HG03060 (cell line): Measurements from ENCODE around the gene STRA8.
"Not testable (repeated sequence)": the region's sequence is repeated elsewhere in the genome, so short reads cannot be mapped to it uniquely, and the experiment has no call there.

Source experiments
- ATAC-seq: cut with Tn5 transposase; IDR thresholded peaks from one replicate; pipeline ENCODE4 v1.9.1; 2021; ENCODE audit warnings: low read depth, moderate number of reproducible peaks; ENCODE audit not compliant: unreplicated experiment

Gene STRA8

DNA sequence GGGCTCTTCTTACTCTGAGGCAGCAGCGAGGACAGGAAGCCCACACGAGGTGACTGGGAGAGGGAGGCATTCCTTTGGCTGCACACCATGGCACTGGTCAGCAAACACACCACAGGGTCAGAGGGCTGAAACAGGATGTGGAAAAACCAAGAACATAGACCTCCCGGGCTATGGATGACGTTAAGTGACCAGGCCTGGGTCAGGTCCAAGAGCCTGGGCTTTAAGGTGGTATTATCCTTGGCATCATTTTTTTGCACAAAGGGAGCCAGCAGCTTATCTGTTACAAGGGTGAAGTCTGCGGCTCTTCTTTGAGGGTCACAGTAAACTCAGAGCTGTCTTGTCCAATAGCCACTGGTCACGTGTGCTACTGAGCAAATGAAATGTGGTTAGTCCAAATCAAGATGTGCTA lies 29.3 kb upstream of the STRA8 start:
- no peak for ATAC-seq

DNA sequence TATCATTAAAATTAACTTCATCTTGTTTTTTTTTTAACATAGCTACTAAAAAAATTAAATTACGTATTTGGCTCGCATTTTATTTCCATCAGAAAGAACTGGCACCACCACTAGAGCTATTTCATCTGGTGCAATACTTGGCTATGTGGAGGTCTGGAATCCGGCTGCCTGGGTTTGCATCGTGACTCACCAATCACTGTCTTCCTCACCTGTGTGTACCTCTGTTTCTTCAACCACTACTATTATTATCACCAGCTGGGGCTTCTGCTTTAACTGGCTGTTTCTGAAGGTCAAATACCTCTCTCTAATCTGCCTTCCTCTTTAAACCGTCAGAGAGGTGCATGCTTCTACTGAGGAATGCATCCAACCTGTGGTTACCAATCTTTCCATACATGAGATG lies 28.8 kb upstream of the STRA8 start:
- ATAC-seq, result no peak

DNA sequence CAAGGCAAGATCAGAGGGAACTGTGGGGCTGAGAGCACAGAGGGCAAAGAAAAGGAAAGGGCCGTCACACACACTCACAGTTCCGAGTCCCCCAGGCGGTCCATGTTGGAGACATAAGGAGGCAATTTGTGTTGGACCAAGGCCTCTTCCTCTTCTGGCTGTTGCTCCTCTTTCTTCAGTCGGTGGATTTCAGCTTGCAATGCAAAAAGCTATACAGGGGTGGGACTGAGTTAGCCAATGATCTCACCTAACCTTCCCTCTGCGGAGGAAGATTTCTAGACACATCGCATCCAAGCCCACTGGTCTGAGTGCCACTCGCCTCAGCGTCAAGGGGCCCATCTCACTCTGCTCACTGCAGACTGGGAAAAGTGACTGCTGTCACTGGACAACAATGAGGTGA lies 27.8 kb upstream of the STRA8 start:
- no peak for ATAC-seq

DNA sequence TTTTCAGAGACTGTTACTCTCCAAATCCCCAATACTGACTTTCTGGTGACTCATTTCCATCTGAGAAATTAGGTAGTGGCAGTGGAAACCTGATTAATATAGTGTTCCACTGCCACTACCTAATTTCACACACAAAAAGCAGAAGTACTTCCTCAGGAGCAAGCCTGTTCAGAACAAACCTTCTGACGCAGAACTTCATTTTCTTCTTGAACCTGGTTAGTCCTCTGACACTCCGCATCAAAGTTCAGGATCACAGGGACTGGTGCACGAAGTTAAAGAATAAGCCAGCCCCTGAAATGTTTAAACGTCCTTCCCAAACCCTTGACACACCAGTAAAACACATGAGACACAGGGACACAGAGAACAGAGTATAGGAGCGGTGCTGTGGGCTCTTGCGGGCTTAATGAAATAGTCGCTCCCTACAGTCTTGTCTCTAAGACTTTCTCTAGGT lies 26.7 kb upstream of the STRA8 start:
- peak; percentile 36 for ATAC-seq

DNA sequence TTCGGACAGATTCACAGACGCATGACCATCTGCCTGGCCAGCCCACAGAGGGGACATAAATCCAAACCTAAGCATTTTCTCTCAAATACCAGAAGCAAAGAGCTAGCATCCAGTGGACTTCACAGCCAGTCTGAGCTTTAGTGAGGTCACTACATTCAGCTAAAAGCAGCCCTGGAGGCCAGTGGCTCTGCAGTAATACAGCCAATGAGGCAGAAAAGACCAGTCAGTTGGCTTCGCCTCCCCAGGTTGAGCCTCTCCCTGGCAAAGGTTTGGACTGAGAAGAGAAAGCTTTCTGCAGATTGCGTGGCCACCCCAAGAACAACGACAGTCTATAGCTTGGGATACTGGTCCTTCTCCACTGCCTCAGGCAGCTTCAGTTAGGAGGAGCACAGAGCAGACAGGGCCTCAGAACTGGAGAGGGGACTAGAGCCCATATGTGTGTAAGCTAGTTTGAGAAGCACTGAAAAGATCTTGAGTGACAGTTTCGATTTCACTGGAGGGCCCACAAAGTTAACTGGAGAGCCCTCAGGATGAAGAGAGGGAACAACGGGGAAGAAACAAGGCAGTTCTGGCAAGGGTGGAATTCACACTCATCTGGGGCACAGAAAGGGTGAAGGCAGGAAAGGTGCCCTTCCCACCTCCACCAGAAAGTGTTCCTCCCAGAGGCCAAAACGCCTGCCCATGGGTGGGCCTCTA lies 26.1 kb upstream of the STRA8 start:
- no peak for ATAC-seq

DNA sequence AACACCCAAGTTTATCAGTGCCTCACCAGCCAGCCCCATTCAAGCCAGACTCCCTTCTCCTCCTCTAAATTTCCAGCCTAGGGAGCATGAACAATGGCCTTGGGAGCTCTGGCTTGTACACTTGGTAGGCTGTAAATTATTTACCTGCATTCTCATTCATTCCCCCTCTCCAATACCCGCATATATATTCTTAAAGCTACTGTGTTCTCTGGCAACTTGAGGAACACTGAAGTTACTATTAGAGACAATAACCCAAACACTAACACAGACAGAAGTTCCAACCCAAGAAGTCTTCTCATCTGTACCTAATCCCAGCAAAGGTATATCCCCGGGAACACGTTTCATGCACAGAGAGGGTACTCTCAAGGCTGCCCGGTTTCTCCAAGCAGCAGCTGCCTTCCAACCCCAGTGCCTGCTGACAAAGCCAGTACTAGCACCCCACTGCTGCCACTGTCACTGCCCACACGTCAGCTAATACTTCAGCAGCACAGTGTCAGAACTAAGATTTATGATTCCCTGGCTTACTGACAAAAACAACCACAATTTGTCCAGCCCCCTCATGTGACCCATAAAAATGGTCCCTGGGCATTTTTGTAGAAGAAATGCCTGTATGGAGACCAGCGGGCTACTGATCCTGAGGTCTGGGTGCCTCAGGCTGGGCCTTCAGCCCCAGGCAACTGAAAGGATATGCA lies 25.4 kb upstream of the STRA8 start:
- ATAC-seq, result no peak

DNA sequence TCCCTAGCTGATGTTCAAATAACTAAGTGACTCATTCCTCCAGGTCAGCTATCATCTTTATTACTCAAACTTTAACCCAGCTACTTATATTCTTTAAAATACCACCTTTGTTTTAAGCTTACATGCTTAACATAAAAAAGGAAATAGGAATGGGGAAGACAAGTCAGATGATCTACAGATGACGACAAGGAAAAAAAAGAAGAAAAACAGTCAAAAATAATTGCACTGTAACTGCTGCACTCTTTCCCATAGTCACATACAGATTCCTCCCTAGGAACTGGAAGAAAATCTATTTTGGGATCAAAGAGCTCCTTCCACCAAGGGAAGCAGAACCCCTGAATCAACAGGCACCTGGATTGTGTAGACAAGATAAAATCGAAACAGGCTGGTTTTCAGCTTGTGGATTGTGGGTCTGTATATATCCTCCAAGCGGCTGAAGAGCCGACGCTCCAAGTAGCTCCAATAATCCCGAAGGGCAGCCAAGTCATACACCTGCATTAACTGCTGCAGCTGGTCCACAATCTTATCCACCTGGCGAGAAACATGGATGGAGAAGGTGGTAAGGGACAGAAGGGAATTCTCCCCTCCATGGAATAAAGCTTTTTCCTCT lies 24.3 kb upstream of the STRA8 start:
- no peak for ATAC-seq

DNA sequence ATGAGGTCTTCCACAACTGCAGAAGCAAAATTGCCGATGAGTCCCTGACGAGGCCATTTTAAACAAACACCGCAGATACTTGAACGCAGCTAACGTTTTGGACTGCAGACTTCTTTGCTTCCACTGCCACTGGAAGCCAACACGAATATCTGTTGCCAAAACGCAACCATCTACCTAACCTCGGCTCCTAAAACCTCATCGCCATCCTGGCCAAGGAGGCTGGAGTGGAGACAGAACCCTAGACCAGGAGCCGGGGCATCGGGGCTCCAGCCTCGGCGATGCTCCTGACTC lies 22.8 kb upstream of the STRA8 start:
- ATAC-seq, result no peak

DNA sequence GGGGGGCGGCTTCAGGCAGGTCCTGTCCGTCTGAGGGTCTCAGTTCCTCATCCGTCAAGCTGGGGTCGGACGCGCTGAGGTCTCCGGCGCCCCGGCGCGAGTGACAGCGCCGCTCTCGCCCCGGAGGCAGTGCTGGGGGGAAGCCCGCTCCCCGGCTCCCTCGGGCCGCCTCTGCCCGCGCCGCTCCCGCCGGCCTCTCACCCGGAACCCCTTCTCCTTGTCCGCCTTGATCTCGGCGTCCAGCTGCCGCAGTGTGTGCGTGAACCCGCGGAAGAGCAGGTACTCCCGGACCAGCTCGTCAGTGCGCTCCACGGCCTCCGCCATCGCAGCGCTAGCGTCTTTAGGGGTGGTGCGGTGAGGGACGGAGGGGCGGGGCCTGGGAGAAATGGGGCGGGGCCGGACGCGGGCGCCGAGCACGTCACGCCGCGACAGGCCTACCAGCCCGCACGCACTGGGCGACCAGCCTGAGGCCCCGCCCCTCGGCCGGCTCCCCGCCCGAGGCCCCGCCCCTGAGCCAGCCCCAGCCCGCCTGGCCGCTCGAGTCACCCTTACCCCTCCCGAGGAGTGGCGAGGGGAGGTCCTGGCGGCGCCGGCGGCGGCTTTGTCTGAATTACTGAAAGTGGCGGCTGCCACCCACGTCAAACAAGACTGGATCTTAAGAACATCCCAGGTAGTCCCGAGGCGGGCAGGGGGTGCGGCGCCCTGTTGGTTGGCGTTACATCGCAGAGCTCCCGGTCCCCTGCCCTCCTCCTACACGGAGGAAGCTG lies 22.3 kb upstream of the STRA8 start, which contains the start of gene WDR91:
WDR91 (minus strand) TSS at position 348 of the 767 bp plus-strand sequence; CDS start at position 324, 24 bp downstream.
- ATAC-seq, result peak; percentile 32

DNA sequence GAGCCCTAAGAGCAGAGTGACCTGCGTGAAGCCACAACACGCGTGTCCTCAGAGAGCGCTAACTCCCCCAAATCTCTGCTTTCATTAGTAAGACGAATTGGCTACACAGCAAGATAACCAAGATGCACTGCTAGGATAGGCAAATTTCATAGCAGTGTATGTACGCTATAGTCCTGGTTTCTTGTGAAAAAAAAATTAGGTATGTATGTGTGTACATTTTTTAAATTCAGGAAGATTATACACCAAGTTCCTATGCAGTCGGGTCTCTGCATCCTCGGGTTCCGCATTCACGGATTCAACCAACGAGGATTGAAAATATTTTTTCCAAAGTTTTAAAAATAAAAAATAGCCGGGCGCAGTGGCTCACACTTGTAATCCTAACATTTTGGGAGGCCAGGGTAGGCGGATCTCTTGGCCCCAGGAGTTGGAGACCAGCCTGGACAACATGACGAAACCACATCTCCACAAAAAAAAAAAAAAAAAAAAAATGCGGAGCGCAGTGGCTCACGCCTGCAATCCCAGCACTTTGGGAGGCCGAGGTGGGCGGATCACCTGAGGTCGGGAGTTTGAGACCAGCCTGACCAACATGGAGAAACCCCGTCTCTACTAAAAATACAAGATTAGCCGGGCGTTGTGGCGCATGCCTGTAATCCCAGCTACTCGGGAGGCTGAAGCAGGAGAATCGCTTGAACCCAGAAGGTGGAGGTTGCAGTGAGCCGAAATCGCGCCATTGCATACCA lies 21.5 kb upstream of the STRA8 start:
- not testable (repeated sequence) for ATAC-seq

DNA sequence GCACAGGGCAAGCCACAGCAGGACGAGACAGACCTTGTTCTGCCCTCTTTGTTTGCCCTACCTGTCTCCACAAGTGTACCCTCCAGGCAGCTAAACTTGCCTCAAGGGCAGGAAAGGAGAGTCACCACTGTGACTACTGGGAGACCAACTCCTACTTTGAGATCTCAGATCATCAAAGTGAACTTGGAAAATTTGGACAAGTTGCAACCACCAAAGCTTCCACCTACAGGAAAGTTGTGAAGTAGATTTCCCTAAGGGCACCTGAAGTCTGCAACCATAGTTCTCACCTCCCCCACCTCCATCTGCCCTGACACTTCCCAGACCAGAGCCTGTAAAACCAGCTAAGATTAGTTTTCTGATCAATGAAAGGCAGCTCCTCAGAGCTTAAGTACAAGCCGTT lies 19.8 kb upstream of the STRA8 start:
- no peak for ATAC-seq

DNA sequence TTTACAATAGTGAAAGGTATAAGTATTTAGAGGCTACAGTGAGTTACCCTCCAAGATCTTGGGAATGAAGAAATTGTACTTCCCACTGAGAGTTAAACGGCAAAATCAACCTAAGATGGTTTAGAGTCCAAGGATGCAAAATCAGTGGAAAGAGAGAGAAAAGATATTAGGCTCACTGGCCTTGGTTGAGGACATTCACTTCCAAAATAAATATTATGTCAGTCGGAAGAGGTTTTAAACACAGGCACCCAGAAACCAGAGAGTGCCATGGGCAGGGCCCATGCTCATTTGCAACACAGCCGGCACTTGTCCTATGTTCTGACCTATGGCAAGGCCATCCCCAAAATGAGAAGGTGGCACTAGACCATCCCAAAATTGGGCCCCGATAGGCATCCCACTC lies 18.5 kb upstream of the STRA8 start:
- ATAC-seq, result no peak

DNA sequence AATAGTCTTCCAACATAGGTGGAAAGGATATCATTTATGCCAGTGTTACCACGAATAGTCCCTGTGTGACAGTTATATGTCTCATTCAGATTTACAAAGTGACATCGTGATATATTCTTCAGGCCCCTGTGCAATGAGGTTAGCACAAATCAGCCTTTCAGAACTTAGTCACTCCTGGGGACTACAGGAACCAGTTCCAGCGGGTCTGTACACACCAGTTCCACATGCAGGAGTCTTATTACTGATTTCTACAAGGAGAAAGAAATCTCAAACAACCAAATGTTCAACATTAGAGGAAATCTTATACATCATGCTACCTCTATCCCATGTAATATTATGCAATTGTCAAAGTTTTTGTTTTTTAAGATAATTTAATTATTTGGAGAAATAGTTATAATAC lies 17.9 kb upstream of the STRA8 start:
- ATAC-seq, result no peak

DNA sequence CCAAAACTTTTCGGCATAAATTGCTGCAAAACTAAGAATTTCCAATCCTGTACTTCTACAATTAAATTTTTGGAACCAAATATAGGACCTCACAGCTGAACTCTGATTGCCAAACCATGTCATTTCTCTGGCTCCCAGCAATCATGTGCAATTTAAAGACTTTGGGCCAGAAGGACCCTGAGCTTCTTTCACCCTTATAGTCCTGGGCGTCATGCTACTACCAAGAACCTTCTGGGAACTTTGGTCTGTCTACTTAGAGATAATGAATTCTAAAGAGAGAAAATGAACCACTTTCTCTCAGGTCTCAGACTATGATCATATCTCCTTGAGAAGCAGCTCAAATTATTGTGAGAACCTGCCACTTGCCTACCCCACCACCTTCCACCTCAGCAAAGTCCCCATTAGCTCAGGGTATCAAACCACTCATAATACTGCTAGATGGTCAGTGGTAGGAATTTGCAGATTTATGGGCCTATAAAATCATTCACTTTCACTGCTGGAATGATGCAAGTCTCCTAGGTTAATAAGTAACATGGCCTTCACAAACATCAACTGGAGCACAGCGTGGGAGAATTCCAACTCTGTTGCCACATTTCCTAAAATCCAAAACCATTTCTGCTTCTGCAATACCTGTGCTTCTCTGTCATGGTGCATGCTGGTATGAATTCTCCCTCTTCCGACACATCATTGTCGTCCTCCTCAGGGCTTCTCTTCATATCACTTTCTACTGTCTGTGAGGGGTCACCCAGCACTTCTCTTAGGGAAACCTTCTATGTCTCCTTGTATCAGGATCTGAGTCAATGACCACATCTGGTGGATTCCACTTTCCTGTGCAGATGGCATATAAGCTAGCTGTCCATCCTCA lies 15.8 kb upstream of the STRA8 start:
- ATAC-seq, result no peak

DNA sequence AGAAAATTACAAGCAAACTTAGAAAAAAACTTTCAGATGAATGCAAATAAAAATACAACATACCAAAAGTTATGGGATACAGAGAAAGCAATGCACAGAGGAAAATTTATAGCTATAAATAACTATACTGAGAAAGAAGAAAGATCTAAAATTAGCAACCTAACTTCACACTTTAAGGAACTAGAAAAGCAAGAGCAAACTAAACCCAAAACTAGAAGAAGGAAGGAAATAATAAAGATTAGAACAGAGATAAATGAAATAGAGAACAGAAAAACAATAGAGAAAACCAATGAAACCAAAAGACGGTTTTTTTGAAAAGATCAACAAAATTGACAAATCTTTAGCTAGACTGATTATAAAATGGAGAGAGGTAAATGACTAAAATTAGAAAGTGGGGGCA lies 9.6 kb upstream of the STRA8 start:
- ATAC-seq, result no peak

DNA sequence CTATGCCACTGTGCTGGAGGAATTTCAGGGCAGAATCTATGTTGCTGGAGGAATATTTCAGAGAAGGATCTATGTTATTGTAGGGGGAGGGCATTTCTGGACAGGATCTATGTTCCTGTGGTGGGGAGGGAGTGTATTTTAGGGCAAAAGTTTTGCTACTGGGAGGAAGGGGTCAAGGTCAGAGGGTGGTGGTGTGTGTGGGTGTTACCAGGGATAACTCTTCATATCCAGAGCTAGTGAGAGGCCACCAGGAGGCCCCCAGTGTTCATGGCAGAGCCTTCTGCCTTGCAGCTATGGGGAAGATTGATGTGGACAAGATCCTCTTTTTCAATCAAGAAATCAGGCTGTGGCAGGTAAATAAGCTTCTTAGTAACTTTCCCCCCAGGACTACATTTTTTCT lies 2.0 kb upstream of the STRA8 start:
- ATAC-seq, result no peak

DNA sequence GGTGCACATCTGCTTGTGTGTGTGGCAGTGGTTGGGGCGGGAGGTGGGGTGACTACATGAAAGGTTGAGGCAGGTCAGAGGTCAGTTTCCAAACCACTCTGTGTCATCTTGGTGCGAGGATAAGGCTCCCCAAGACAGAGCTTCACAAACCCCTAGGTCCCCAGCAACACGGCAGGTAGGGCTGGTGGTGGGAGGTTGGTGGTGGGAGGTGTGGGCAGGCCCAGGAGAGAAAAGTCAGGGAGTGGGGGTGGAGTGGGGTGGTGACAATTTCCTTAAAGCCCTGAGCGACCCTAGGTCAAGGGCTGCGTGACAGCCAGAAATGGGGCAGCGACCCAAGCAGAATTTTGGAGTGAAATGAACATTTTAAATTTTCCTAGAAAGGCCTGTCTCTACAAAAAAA lies 1.6 kb upstream of the STRA8 start:
- ATAC-seq, result no peak

DNA sequence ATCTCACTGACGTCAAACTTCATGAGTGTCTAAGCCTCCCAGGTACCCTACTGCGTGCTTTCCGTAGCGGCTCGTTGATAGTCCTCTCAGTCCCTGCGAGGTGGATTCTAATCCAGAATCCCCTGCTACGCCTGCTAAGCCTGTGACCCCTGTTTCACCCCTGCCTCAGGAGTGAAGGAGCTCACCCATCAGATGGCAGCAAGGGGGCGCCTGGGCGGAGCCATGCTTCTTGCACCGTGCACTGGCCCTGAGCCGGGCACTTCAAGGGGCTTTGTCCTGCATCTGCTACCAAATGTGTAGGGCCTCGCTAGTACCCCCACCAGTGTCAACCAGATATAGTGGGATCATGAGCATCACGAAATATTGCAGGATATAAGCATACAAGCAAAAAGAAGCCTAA lies 918 bp upstream of the STRA8 start:
- no peak for ATAC-seq

DNA sequence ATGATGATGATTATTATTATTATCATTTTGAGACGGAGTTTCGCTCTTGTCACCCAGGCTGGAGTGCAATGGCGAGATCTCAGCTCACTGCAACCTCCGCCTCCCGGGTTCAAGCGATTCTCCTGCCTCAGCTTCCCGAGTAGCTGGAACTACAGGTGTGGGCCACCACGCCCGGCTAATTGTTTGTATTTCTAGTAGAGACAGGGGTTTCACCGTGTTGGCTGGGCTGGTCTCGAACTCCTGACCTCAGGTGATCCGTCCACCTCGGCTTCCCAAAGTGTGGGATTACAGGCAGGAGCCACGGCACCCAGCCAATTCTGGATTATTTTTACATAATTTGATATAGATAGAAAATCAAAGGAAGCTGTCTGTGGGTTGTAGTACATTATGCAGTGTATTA lies 457 bp downstream of the STRA8 start:
- ATAC-seq, result not testable (repeated sequence)

DNA sequence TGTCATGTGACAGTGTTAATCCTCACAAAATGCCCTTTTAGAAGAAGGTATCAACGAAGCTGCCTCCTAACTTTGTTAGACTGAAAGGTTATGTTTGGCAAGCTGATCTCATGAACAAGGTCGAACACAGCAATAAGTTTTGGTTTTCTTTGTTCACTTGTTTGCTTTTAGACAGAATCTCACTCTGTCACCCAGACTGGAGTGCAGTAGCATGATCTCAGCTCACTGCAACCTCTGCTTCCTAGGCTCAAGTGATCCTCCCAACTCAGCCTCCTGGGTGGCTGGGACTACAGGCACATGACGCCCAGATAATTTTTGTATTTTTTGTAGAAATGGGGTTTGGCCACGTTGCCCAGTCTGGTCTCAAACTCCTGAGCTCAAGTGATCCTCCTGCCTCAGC lies 1.1 kb downstream of the STRA8 start:
- ATAC-seq, result no peak
